Activated B cell treated with CpG ODN at 0.5 μM for 24 hours (primary cell): ENCODE measurements around the gene MAP2K4. TPM values are rescaled to one million over a fixed set of nuclear protein-coding genes. Genes with fewer than 3 reads are reported as not detected.

ENCODE experiments used
- ATAC-seq: fragments of 200-7000 bp; cut with Tn5 transposase; one replicate; pipeline ENCODE4 v1.10.0; 2021; ENCODE audit warnings: low read depth, mild to moderate bottlenecking, moderate library complexity
- CTCF ChIA-PET: fragments of 350-600 bp; sonication (Branson Sonifier 250); formaldehyde crosslinking; loops from one replicate; lab custom pipeline; 2021; ENCODE audit warnings: antibody characterized with exemption; lab: Charles Lee
- POLR2A ChIA-PET: fragments of 350-600 bp; sonication (Branson Sonifier 250); formaldehyde crosslinking; loops from one replicate; lab custom pipeline; 2021; ENCODE audit warnings: antibody characterized with exemption; lab: Charles Lee
- DNase-seq: peaks from one replicate; pipeline ENCODE4 v3.0.0; 2022
- H3K27ac Mint-ChIP-seq: one replicate; pipeline ENCODE4 v1.8.0; 2020; ENCODE audit warnings: mixed read lengths
- H3K27me3 Mint-ChIP-seq: one replicate; pipeline ENCODE4 v1.8.0; 2021; ENCODE audit warnings: mixed read lengths
- H3K36me3 Mint-ChIP-seq: one replicate; pipeline ENCODE4 v1.8.0; 2021; ENCODE audit warnings: low read depth, mixed read lengths
- H3K4me1 Mint-ChIP-seq: one replicate; pipeline ENCODE4 v1.8.0; 2021; ENCODE audit warnings: mixed read lengths
- H3K4me3 Mint-ChIP-seq: one replicate; pipeline ENCODE4 v1.8.0; 2020; ENCODE audit warnings: mild to moderate bottlenecking, mixed read lengths
- H3K9me3 Mint-ChIP-seq: one replicate; pipeline ENCODE4 v1.8.0; 2020; ENCODE audit warnings: mixed read lengths
- intact Hi-C: fragments of 100-400 bp; cut with micrococcal nuclease; formaldehyde crosslinking; loops from one replicate; pipeline ENCODE4 v1.15.1; 2024
- total RNA-seq: library from RNA; stranded (reverse); gene quantifications from 2 replicates; pipeline ENCODE4 v1.2.3, GENCODE V29; 2022
- TF ChIP-seq, protein P1 (sequence below): fragments of 200-600 bp; IDR thresholded peaks from one replicate; pipeline ENCODE4 v1.8.0; 2022; ENCODE audit warnings: antibody characterized with exemption, mild to moderate bottlenecking

Gene MAP2K4
- total RNA-seq, 1 donor from 2014 or later, result 32.9 TPM

- intact Hi-C loops, result no loop called here
- H3K36me3 Mint-ChIP-seq, result peaks cover 47% of the 10 kb centered on the region
- no peak for DNase-seq
- H3K9me3 Mint-ChIP-seq, result no peaks in the 10 kb centered on the region
- ChIA-PET CTCF (no interaction called here), POLR2A (interaction anchor here (0.5 to 1.6 kb wide), 2 partner anchors 102 to 890 kb away, joined by 8 to 19 read pairs; partner anchors contain the start of gene ZNF18)
- H3K4me1 Mint-ChIP-seq, result peaks cover 15% of the 10 kb centered on the region
- H3K4me3 Mint-ChIP-seq, result no peak overlapping the region
- H3K27me3 Mint-ChIP-seq, result no peaks in the 10 kb centered on the region
- ATAC-seq, result no peak
- TF ChIP-seq, protein P1, sequence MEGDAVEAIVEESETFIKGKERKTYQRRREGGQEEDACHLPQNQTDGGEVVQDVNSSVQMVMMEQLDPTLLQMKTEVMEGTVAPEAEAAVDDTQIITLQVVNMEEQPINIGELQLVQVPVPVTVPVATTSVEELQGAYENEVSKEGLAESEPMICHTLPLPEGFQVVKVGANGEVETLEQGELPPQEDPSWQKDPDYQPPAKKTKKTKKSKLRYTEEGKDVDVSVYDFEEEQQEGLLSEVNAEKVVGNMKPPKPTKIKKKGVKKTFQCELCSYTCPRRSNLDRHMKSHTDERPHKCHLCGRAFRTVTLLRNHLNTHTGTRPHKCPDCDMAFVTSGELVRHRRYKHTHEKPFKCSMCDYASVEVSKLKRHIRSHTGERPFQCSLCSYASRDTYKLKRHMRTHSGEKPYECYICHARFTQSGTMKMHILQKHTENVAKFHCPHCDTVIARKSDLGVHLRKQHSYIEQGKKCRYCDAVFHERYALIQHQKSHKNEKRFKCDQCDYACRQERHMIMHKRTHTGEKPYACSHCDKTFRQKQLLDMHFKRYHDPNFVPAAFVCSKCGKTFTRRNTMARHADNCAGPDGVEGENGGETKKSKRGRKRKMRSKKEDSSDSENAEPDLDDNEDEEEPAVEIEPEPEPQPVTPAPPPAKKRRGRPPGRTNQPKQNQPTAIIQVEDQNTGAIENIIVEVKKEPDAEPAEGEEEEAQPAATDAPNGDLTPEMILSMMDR, result no peak
- H3K27ac Mint-ChIP-seq, result no peak overlapping the region
These were observed 78.7 kb downstream of the MAP2K4 start for GRCh38 chr17:12099412-12099811.

- no peaks in the 10 kb centered on the region for H3K4me1 Mint-ChIP-seq
- no peaks in the 10 kb centered on the region for H3K9me3 Mint-ChIP-seq
- H3K27ac Mint-ChIP-seq, result no peak overlapping the region
- H3K27me3 Mint-ChIP-seq, result no peaks in the 10 kb centered on the region
- H3K36me3 Mint-ChIP-seq, result peaks cover 38% of the 10 kb centered on the region
- no peak for DNase-seq
- H3K4me3 Mint-ChIP-seq, result no peak overlapping the region
- CTCF ChIA-PET, result no interaction called here
- POLR2A ChIA-PET, result no interaction called here
- no peak for ATAC-seq
- TF ChIP-seq, protein P1, result no peak
- intact Hi-C loops, result no loop called here
These were observed 84.2 kb downstream of the MAP2K4 start for GRCh38 chr17:12104831-12105230.

DNA sequence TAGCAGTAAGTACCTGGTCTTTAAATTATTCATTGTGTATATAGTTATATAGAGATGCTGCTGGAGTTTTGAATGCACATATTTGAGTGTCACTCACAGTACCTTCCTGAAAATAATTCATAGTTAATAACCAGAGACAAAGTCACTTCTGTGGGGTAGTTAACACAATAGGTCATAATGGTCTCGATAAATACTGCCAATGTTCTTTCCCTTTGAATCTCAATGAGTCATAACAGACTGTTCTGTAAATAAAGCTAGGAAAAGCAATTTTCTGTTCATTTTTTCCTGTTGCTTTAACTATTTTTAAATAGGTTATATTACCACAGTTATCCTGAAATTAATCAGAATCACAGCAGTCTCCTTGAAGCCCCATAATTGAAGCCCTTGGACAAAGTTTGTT lies 87.2 kb downstream of the MAP2K4 start:
- no peak for ATAC-seq

DNA sequence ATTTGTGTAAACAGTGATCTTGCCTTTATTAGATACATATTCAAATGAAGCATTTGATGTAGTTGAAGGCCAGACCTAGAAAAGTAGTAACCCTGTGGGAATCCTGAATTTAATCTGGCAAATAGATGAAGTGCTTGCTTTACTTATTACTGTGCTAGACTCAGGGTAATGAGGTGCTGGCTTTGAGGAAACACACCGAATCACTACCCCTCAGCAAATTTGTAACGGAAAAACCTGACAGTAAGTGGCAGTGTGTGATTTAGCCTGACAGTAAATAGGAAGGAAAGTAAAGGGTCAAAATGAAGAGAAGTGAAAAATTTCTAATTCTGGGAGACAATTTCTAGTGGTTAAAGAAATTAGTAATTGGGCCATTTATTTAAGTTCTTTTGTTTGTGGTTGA lies 90.2 kb downstream of the MAP2K4 start:
- peaks cover 60% of the 10 kb centered on the region for H3K36me3 Mint-ChIP-seq
- no peak for DNase-seq
- ATAC-seq, result no peak
- CTCF ChIA-PET, result no interaction called here
- TF ChIP-seq, protein P1, result no peak
- H3K27me3 Mint-ChIP-seq, result no peaks in the 10 kb centered on the region
- no peak overlapping the region for H3K4me3 Mint-ChIP-seq
- H3K27ac Mint-ChIP-seq, result no peak overlapping the region
- intact Hi-C loops, result no loop called here
- POLR2A ChIA-PET, result interaction anchor here (0.6 kb wide), 1 partner anchor 100 kb away, joined by 3 read pairs; no protein-coding TSS in a partner anchor
- no peaks in the 10 kb centered on the region for H3K4me1 Mint-ChIP-seq
- no peaks in the 10 kb centered on the region for H3K9me3 Mint-ChIP-seq

More for the DNA sequence above, 87.2 kb downstream of the MAP2K4 start:
- H3K9me3 Mint-ChIP-seq, result no peaks in the 10 kb centered on the region
- no peaks in the 10 kb centered on the region for H3K4me1 Mint-ChIP-seq
- TF ChIP-seq, protein P1, result no peak
- H3K4me3 Mint-ChIP-seq, result no peak overlapping the region
- no peak for DNase-seq
- ChIA-PET CTCF (no interaction called here), POLR2A (interaction anchor here (1.4 kb wide), 1 partner anchor 111 kb away, joined by 4 read pairs; the partner anchor contains the start of gene ZNF18)
- peaks cover 41% of the 10 kb centered on the region for H3K36me3 Mint-ChIP-seq
- intact Hi-C loops, result no loop called here
- no peaks in the 10 kb centered on the region for H3K27me3 Mint-ChIP-seq
- no peak overlapping the region for H3K27ac Mint-ChIP-seq

- no peak overlapping the region for H3K27ac Mint-ChIP-seq
- no peak for DNase-seq
- no peak for ATAC-seq
- TF ChIP-seq, protein P1, result no peak
- CTCF ChIA-PET, result no interaction called here
- peaks cover 70% of the 10 kb centered on the region for H3K36me3 Mint-ChIP-seq
- no peak overlapping the region for H3K4me3 Mint-ChIP-seq
- H3K4me1 Mint-ChIP-seq, result no peaks in the 10 kb centered on the region
- intact Hi-C loops, result no loop called here
- H3K9me3 Mint-ChIP-seq, result no peaks in the 10 kb centered on the region
- POLR2A ChIA-PET, result interaction anchor here (0.8 kb wide), 1 partner anchor 15 kb away, joined by 6 read pairs; no protein-coding TSS in a partner anchor
- no peaks in the 10 kb centered on the region for H3K27me3 Mint-ChIP-seq
These were observed 92.5 kb downstream of the MAP2K4 start for GRCh38 chr17:12113156-12113555.
